SK-N-MC (cell line): ENCODE measurements around the gene BAIAP2L1.
A peak's percentile ranks its signal among the peaks of the same experiment; 100 is the strongest.
"Not testable (repeated sequence)": the region's sequence is repeated elsewhere in the genome, so short reads cannot be mapped to it uniquely, and the experiment has no call there.

ENCODE experiments used
- DNase-seq: peaks from one replicate; pipeline ENCODE4 v3.0.0-alpha.2; 2011; ENCODE audit warnings: low read depth, low spot score
- H3K27ac ChIP-seq: fragments of 200-600 bp; sonication (generic); 2 replicates; pipeline ENCODE4 v1.5.1; 2016; ENCODE audit warnings: mixed run types
- H3K36me3 ChIP-seq: fragments of 200-600 bp; sonication (generic); 2 replicates; pipeline ENCODE4 v1.6.1; 2017; ENCODE audit warnings: antibody characterized with exemption, low read length, mixed read lengths; ENCODE audit not compliant: insufficient read depth
- H3K4me3 ChIP-seq: fragments of 200-600 bp; sonication (generic); 2 replicates; pipeline ENCODE4 v1.5.1; 2016
- H3K9ac ChIP-seq: fragments of 200-600 bp; sonication (generic); 2 replicates; pipeline ENCODE4 v1.8.0; 2017; ENCODE audit warnings: mixed run types, mixed read lengths; ENCODE audit not compliant: insufficient read length
- H3K9me3 ChIP-seq: fragments of 200-600 bp; sonication (generic); 2 replicates; pipeline ENCODE4 v1.6.1; 2017; ENCODE audit warnings: low read depth, mild to moderate bottlenecking, antibody characterized with exemption, low read length, moderate library complexity, mixed read lengths
- EZH2 ChIP-seq: fragments of 200-600 bp; sonication (generic); IDR thresholded peaks from one replicate; pipeline ENCODE4 v1.6.1; 2017; ENCODE audit warnings: antibody characterized with exemption
- FOXP2 ChIP-seq: optimal IDR thresholded peaks from 2 replicates; pipeline ENCODE3; 2011; ENCODE audit warnings: mild to moderate bottlenecking, moderate library complexity; ENCODE audit not compliant: insufficient read depth; ENCODE audit errors: extremely low read length, control extremely low read depth
- POLR2AphosphoS5 ChIP-seq: IDR thresholded peaks from 2 replicates; pipeline ENCODE4 v1.6.1; 2012; ENCODE audit warnings: mild to moderate bottlenecking, low read depth, low read length, borderline replicate concordance

Gene BAIAP2L1

GRCh38 chr7:98400542-98401340, at the start of gene BAIAP2L1:
Gene BAIAP2L1, minus strand, starts transcription at chr7:98401090. Its CDS starts 238 bp downstream, at chr7:98400852.
- DNase-seq = no peak
- no peaks in the 10 kb centered on the region for H3K9me3 ChIP-seq
- no peak for TF ChIP-seq FOXP2
- no peak for TF ChIP-seq POLR2AphosphoS5
- TF ChIP-seq EZH2 = no peak
- H3K4me3 ChIP-seq = peak within 1 kb of the TSS; percentile 86
- H3K9ac ChIP-seq = peak within 1 kb of the TSS; percentile 45
- H3K36me3 ChIP-seq = no peaks in the 10 kb centered on the region
- no peak within 1 kb of the TSS for H3K27ac ChIP-seq

GRCh38 chr7:98448766-98449165, 47.9 kb upstream of the BAIAP2L1 start:
- Histone ChIP-seq H3K9me3 (no peaks in the 10 kb centered on the region), H3K9ac (no peak overlapping the region), H3K4me3 (no peak overlapping the region), H3K36me3 (no peaks in the 10 kb centered on the region), H3K27ac (no peak overlapping the region)
- TF ChIP-seq FOXP2 = no peak
- TF ChIP-seq POLR2AphosphoS5 = no peak
- TF ChIP-seq EZH2 = no peak
- DNase-seq = no peak

- not testable (repeated sequence) for H3K9ac ChIP-seq, DNase-seq, H3K4me3 ChIP-seq, H3K27ac ChIP-seq, H3K36me3 ChIP-seq, H3K9me3 ChIP-seq
Observed at GRCh38 chr7:98440992-98441391, 40.1 kb upstream of the BAIAP2L1 start.

- Histone ChIP-seq H3K9ac (no peak overlapping the region), H3K4me3 (no peak overlapping the region), H3K36me3 (no peaks in the 10 kb centered on the region), H3K27ac (no peak overlapping the region), H3K9me3 (no peaks in the 10 kb centered on the region)
- TF ChIP-seq FOXP2 (no peak), POLR2AphosphoS5 (no peak), EZH2 (no peak)
- no peak for DNase-seq
Observed at GRCh38 chr7:98439484-98439883, 38.6 kb upstream of the BAIAP2L1 start.

- no peaks in the 10 kb centered on the region for H3K9me3 ChIP-seq
- no peak overlapping the region for H3K27ac ChIP-seq
- TF ChIP-seq POLR2AphosphoS5 = no peak
- TF ChIP-seq FOXP2 = no peak
- H3K9ac ChIP-seq = no peak overlapping the region
- DNase-seq = no peak
- no peaks in the 10 kb centered on the region for H3K36me3 ChIP-seq
- no peak overlapping the region for H3K4me3 ChIP-seq
Observed at GRCh38 chr7:98434087-98434486, 33.2 kb upstream of the BAIAP2L1 start.

GRCh38 chr7:98429799-98430198, 28.9 kb upstream of the BAIAP2L1 start:
- Histone ChIP-seq H3K36me3 (no peaks in the 10 kb centered on the region), H3K4me3 (no peak overlapping the region), H3K9ac (no peak overlapping the region), H3K9me3 (no peaks in the 10 kb centered on the region), H3K27ac (no peak overlapping the region)
- TF ChIP-seq POLR2AphosphoS5 (no peak), EZH2 (no peak), FOXP2 (no peak)
- no peak for DNase-seq

- Histone ChIP-seq H3K9me3 (no peaks in the 10 kb centered on the region), H3K9ac (no peak overlapping the region), H3K27ac (no peak overlapping the region), H3K4me3 (no peak overlapping the region), H3K36me3 (no peaks in the 10 kb centered on the region)
- no peak for TF ChIP-seq FOXP2
- TF ChIP-seq POLR2AphosphoS5 = no peak
- TF ChIP-seq EZH2 = no peak
- DNase-seq = no peak
Observed at GRCh38 chr7:98423043-98423442, 22.2 kb upstream of the BAIAP2L1 start.

- no peak for TF ChIP-seq EZH2
- no peak for TF ChIP-seq POLR2AphosphoS5
- no peak for TF ChIP-seq FOXP2
- no peak overlapping the region for H3K27ac ChIP-seq
- H3K9me3 ChIP-seq = no peaks in the 10 kb centered on the region
- H3K4me3 ChIP-seq = no peak overlapping the region
- no peaks in the 10 kb centered on the region for H3K36me3 ChIP-seq
- no peak for DNase-seq
- H3K9ac ChIP-seq = no peak overlapping the region
Observed at GRCh38 chr7:98420966-98421612, 20.2 kb upstream of the BAIAP2L1 start.

- H3K27ac ChIP-seq, H3K9me3 ChIP-seq, H3K4me3 ChIP-seq, H3K36me3 ChIP-seq, H3K9ac ChIP-seq, DNase-seq: not testable (repeated sequence)
Observed at GRCh38 chr7:98419988-98420387, 19.1 kb upstream of the BAIAP2L1 start.

GRCh38 chr7:98419316-98419691, 18.4 kb upstream of the BAIAP2L1 start:
- not testable (repeated sequence) for H3K9ac ChIP-seq, DNase-seq, H3K36me3 ChIP-seq, H3K9me3 ChIP-seq, H3K27ac ChIP-seq, H3K4me3 ChIP-seq
